ENCODE results near the gene NXPE4.

GRCh38 chr11:114622858-114623257 is 27.3 kb upstream of the NXPE4 start:
- TF ChIP-seq CTCF (IDR thresholded peaks at IDR 0.05), result no peak
- no peak for TF ChIP-seq POLR2A (IDR thresholded peaks at IDR 0.05)
- no peak for TF ChIP-seq POLR2AphosphoS5 (IDR thresholded peaks at IDR 0.05)

All from suprapubic skin (tissue), 4 donors.